ENCODE results near the gene LRMDA. TPM values are rescaled to one million over a fixed set of nuclear protein-coding genes. Genes with fewer than 3 reads are reported as not detected.

The LRMDA gene
- total and polyA plus RNA-seq, 10 of the 15 experiments (the other 5 are each of a cell fraction or from before 2014, with no cell fraction given) = 0.07 to 0.54 (median 0.29) TPM; not detected in 4

DNA sequence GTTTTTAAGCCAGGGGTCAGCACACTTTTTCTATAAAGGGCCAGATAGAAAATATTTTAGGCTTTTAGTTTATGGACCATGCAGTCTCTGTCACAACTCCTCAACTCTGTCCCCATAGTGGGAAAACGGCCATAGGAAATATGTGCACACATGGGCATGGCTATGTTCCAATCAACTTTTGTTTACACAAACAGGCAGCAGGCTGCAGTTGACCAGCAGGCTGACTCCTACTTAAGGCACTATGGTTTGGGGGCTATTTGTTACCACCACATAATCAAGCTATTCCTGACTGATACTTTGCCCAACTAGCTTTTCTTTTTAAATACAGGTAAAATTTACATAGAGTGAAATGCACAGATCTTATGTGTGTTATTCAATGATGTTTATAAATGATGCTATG lies 362.4 kb downstream of the LRMDA start:
- Histone ChIP-seq H2AFZ (ENCODE audit: control insufficient read depth, low read depth, low read length) (no peak overlapping the region), H3K9me3 (replicated peaks; ENCODE audit: control insufficient read depth, insufficient read depth, low read length) (no peaks in the 10 kb centered on the region), H3K36me3 (ENCODE audit: control insufficient read depth in 2 of 2, insufficient read depth in 2 of 2, low read length in 1 of 2) (no peaks in the 10 kb centered on the region), H4K20me1 (ENCODE audit: control insufficient read depth, insufficient read depth) (no peaks in the 10 kb centered on the region), H3K27ac (ENCODE audit: control insufficient read depth, insufficient read depth) (no peak overlapping the region), H3K4me2 (ENCODE audit: control insufficient read depth, insufficient read depth) (no peak overlapping the region), H3K27me3 (replicated peaks in 1 of 2; ENCODE audit: control insufficient read depth in 2 of 2, insufficient read depth in 2 of 2, low read length in 1 of 2) (no peaks in the 10 kb centered on the region), H3K79me2 (ENCODE audit: control insufficient read depth, insufficient read depth, low read length) (no peaks in the 10 kb centered on the region), H3K4me1 (ENCODE audit: control insufficient read depth, insufficient read depth, low read length) (no peaks in the 10 kb centered on the region), H3K9ac (ENCODE audit: control insufficient read depth, insufficient read depth, low read length) (no peak overlapping the region), H3K4me3 (no peak overlapping the region)
- FAIRE-seq (no peak), DNase-seq (ENCODE audit: low read depth, low spot score) (no peak), ATAC-seq (no peak)
- WGBS (ENCODE audit: insufficient coverage, insufficient replicate concordance, low lambda C conversion rate, missing lambda C conversion rate) = 0% methylated on average over 1 of the region's 1 CpG
- CTCF ChIA-PET = interaction anchor here (0.5 kb wide), 1 partner anchor 116 kb away, joined by 3 read pairs; no protein-coding TSS in a partner anchor
- in situ Hi-C loops (cut with MboI) (no loop called here), intact Hi-C loops (cut with micrococcal nuclease; ENCODE audit: unreplicated experiment) (no loop called here)
- RAD21 ChIA-PET (ENCODE audit: unreplicated experiment) = no interaction called here
- TF ChIP-seq NBN (IDR thresholded peaks at IDR 0.05) (no peak), NFYB (IDR thresholded peaks at IDR 0.05; ENCODE audit: insufficient read depth, low read depth, low read length) (no peak), MEF2A (IDR thresholded peaks at IDR 0.05; ENCODE audit: insufficient read depth, low read depth, low read length) (no peak), FOS (IDR thresholded peaks at IDR 0.05; ENCODE audit: borderline replicate concordance, extremely low read depth, insufficient read length) (no peak), CBX3 (IDR thresholded peaks at IDR 0.05; ENCODE audit: borderline replicate concordance, low read depth) (no peak), RAD21 (IDR thresholded peaks at IDR 0.05; ENCODE audit: insufficient read depth, low read depth, low read length) (no peak), NR2C1 (IDR thresholded peaks at IDR 0.05) (no peak), HCFC1 (IDR thresholded peaks at IDR 0.05; ENCODE audit: low read length) (no peak), IKZF1 (conservative IDR thresholded peaks at IDR 0.05) (no peak)
- TF ChIP-seq, protein P1, sequence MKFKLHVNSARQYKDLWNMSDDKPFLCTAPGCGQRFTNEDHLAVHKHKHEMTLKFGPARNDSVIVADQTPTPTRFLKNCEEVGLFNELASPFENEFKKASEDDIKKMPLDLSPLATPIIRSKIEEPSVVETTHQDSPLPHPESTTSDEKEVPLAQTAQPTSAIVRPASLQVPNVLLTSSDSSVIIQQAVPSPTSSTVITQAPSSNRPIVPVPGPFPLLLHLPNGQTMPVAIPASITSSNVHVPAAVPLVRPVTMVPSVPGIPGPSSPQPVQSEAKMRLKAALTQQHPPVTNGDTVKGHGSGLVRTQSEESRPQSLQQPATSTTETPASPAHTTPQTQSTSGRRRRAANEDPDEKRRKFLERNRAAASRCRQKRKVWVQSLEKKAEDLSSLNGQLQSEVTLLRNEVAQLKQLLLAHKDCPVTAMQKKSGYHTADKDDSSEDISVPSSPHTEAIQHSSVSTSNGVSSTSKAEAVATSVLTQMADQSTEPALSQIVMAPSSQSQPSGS (IDR thresholded peaks at IDR 0.05; ENCODE audit: low read length) = no peak
- TF ChIP-seq, protein P2, sequence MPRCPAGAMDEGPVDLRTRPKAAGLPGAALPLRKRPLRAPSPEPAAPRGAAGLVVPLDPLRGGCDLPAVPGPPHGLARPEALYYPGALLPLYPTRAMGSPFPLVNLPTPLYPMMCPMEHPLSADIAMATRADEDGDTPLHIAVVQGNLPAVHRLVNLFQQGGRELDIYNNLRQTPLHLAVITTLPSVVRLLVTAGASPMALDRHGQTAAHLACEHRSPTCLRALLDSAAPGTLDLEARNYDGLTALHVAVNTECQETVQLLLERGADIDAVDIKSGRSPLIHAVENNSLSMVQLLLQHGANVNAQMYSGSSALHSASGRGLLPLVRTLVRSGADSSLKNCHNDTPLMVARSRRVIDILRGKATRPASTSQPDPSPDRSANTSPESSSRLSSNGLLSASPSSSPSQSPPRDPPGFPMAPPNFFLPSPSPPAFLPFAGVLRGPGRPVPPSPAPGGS (IDR thresholded peaks at IDR 0.05; ENCODE audit: borderline replicate concordance, insufficient read depth, low read depth, low read length, poor library complexity, severe bottlenecking) = no peak
- POLR2A ChIA-PET = no interaction called here
- no TSS peak for BruUV-seq (replicated peaks)
- SMC1A ChIA-PET (ENCODE audit: uncharacterized antibody, unreplicated experiment) = no interaction called here

All from GM12878 (cell line).